ENCODE data around the gene PGM2L1.

DNA sequence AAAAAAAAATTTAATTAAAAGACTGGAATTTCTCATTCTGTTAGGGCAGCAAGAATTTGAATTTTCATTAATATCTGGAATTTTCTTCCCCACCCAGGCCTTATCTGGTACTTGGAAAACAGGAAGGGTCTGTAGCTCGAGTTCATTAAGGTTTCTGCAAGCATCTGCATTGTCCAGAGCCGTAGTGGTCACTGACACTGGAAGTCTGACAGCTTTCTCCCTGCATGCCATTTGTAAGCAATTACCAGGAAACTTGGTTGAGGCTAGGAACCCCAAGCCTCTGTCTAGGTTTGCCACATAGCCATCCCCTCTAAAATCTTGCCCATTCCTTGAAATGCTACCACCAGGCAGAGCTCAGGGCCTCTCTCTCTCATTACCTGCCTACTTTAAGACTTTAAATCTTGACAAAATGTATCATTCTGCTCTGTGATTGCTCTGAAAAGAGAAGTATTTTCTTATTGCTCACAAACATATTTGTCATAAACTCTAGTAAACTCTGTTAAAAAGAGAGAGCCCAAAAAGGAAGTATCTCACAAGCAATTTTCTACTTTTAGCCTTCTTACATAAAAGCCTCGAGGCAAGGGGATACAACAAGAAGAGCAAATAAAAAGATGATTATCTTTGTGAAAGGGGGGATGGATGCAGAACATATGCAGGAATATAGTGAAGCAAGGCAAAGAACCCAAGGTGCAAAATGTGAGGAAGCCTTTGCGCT is 5.5 kb upstream of the PGM2L1 start:
- TF ChIP-seq CTCF (IDR thresholded peaks at IDR 0.05) (no peak), POLR2A (IDR thresholded peaks at IDR 0.05) (no peak)
